ENCODE measurements around the gene ACTBL2.

DNA sequence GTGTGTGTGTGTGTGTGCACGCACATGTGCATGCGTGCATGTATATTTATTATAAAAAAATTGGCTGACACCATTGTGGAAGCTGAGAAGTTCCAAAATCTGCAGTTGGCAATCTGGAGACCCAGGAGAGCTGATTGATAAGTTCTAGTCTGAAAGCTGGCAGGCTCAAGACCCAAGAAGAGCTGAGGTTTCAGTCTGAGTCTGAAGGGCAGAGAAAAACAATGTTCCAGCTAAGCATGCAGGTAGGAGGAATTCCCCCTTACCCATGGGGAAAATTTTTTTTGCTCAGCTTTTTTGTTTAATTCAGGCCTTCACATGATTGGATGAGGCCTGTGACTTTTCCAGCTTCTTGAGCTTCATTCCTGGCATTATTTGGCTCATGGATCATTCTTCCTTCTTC is 31.2 kb upstream of the ACTBL2 start:
- TF ChIP-seq PRDM1 (tag by site-specific recombination; IDR thresholded peaks at IDR 0.05) (no peak), ZBTB20 (tag by site-specific recombination; IDR thresholded peaks at IDR 0.05) (no peak), ZNF24 (tag by site-specific recombination; IDR thresholded peaks at IDR 0.05) (no peak), EGR2 (tag by site-specific recombination; IDR thresholded peaks at IDR 0.05; ENCODE audit: low read depth) (no peak), ZBTB1 (tag by site-specific recombination; IDR thresholded peaks at IDR 0.05) (no peak), ZNF184 (tag by site-specific recombination; IDR thresholded peaks at IDR 0.05) (no peak), ZNF274 (IDR thresholded peaks at IDR 0.05; ENCODE audit: low read length) (no peak), ZNF274 (tag by site-specific recombination; IDR thresholded peaks at IDR 0.05; ENCODE audit: borderline replicate concordance) (no peak), YY1 (tag by site-specific recombination; IDR thresholded peaks at IDR 0.05) (no peak), ZNF48 (tag by site-specific recombination; IDR thresholded peaks at IDR 0.05) (no peak)
- TF ChIP-seq, protein P1, sequence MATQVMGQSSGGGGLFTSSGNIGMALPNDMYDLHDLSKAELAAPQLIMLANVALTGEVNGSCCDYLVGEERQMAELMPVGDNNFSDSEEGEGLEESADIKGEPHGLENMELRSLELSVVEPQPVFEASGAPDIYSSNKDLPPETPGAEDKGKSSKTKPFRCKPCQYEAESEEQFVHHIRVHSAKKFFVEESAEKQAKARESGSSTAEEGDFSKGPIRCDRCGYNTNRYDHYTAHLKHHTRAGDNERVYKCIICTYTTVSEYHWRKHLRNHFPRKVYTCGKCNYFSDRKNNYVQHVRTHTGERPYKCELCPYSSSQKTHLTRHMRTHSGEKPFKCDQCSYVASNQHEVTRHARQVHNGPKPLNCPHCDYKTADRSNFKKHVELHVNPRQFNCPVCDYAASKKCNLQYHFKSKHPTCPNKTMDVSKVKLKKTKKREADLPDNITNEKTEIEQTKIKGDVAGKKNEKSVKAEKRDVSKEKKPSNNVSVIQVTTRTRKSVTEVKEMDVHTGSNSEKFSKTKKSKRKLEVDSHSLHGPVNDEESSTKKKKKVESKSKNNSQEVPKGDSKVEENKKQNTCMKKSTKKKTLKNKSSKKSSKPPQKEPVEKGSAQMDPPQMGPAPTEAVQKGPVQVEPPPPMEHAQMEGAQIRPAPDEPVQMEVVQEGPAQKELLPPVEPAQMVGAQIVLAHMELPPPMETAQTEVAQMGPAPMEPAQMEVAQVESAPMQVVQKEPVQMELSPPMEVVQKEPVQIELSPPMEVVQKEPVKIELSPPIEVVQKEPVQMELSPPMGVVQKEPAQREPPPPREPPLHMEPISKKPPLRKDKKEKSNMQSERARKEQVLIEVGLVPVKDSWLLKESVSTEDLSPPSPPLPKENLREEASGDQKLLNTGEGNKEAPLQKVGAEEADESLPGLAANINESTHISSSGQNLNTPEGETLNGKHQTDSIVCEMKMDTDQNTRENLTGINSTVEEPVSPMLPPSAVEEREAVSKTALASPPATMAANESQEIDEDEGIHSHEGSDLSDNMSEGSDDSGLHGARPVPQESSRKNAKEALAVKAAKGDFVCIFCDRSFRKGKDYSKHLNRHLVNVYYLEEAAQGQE (tag by site-specific recombination; IDR thresholded peaks at IDR 0.05) = no peak
- TF ChIP-seq, protein P2, sequence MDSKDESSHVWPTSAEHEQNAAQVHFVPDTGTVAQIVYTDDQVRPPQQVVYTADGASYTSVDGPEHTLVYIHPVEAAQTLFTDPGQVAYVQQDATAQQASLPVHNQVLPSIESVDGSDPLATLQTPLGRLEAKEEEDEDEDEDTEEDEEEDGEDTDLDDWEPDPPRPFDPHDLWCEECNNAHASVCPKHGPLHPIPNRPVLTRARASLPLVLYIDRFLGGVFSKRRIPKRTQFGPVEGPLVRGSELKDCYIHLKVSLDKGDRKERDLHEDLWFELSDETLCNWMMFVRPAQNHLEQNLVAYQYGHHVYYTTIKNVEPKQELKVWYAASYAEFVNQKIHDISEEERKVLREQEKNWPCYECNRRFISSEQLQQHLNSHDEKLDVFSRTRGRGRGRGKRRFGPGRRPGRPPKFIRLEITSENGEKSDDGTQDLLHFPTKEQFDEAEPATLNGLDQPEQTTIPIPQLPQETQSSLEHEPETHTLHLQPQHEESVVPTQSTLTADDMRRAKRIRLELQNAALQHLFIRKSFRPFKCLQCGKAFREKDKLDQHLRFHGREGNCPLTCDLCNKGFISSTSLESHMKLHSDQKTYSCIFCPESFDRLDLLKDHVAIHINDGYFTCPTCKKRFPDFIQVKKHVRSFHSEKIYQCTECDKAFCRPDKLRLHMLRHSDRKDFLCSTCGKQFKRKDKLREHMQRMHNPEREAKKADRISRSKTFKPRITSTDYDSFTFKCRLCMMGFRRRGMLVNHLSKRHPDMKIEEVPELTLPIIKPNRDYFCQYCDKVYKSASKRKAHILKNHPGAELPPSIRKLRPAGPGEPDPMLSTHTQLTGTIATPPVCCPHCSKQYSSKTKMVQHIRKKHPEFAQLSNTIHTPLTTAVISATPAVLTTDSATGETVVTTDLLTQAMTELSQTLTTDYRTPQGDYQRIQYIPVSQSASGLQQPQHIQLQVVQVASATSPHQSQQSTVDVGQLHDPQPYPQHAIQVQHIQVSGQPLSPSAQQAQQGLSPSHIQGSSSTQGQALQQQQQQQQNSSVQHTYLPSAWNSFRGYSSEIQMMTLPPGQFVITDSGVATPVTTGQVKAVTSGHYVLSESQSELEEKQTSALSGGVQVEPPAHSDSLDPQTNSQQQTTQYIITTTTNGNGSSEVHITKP (tag by site-specific recombination; IDR thresholded peaks at IDR 0.05) = no peak
- TF ChIP-seq, protein P3, sequence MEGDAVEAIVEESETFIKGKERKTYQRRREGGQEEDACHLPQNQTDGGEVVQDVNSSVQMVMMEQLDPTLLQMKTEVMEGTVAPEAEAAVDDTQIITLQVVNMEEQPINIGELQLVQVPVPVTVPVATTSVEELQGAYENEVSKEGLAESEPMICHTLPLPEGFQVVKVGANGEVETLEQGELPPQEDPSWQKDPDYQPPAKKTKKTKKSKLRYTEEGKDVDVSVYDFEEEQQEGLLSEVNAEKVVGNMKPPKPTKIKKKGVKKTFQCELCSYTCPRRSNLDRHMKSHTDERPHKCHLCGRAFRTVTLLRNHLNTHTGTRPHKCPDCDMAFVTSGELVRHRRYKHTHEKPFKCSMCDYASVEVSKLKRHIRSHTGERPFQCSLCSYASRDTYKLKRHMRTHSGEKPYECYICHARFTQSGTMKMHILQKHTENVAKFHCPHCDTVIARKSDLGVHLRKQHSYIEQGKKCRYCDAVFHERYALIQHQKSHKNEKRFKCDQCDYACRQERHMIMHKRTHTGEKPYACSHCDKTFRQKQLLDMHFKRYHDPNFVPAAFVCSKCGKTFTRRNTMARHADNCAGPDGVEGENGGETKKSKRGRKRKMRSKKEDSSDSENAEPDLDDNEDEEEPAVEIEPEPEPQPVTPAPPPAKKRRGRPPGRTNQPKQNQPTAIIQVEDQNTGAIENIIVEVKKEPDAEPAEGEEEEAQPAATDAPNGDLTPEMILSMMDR (tag by site-specific recombination; IDR thresholded peaks at IDR 0.05) = no peak
- TF ChIP-seq, protein P4, sequence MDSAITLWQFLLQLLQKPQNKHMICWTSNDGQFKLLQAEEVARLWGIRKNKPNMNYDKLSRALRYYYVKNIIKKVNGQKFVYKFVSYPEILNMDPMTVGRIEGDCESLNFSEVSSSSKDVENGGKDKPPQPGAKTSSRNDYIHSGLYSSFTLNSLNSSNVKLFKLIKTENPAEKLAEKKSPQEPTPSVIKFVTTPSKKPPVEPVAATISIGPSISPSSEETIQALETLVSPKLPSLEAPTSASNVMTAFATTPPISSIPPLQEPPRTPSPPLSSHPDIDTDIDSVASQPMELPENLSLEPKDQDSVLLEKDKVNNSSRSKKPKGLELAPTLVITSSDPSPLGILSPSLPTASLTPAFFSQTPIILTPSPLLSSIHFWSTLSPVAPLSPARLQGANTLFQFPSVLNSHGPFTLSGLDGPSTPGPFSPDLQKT (IDR thresholded peaks at IDR 0.05; ENCODE audit: borderline replicate concordance, low read depth, low read length) = no peak
- TF ChIP-seq, protein P5, sequence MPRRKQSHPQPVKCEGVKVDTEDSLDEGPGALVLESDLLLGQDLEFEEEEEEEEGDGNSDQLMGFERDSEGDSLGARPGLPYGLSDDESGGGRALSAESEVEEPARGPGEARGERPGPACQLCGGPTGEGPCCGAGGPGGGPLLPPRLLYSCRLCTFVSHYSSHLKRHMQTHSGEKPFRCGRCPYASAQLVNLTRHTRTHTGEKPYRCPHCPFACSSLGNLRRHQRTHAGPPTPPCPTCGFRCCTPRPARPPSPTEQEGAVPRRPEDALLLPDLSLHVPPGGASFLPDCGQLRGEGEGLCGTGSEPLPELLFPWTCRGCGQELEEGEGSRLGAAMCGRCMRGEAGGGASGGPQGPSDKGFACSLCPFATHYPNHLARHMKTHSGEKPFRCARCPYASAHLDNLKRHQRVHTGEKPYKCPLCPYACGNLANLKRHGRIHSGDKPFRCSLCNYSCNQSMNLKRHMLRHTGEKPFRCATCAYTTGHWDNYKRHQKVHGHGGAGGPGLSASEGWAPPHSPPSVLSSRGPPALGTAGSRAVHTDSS (tag by site-specific recombination; IDR thresholded peaks at IDR 0.05) = no peak

All from HEK293 (cell line).